HG03354 (cell line): Measurements from ENCODE around the gene HOXA13.

Source experiments
- ATAC-seq: cut with Tn5 transposase; IDR thresholded peaks from one replicate; pipeline ENCODE4 v1.9.1; 2021; ENCODE audit warnings: mild to moderate bottlenecking; ENCODE audit not compliant: unreplicated experiment, poor library complexity, severe bottlenecking

The HOXA13 gene

DNA sequence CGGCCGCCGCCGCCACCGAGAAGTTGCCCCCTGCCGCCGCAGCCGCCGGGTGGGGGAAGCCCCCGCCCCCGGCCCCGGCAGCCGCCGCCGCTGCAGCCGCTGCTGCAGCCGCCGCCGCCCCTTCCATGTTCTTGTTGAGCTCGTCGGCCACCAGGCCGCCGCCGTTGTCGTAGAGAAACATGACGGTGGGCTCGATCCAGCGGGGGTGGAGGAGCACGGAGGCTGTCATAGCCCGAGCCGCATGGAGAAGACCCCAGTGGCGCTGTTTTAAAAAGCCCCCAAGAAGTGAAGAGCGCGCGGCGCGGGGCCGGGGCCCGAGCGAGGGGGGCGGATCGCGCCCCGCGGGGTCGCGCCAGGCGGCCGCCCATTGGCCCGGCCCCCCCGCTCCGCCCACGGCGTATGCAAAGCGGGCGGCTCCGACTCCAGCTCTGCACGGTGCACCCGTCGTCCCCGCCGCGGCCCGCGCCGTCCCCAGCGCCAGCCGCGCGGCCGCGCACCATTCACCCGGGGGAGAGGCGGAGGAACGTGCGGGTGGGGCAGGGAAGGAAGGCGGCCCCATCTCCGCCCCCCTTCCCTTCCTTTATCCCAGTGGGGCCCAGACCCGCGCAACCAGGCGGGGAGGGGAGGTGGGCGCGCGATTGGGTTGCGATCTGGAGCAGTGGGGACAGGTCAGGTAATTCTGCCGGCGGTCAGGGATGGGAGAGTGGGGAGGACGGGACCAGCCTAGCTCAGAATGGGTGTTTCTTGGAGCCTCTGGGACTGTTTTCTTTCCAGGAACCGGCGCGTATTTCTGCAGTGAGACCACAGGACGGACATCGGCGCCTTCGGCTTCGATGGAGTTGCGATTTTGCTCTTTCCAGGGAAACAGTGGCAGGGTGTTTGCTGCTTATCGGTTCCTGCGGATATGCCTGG is at the start of gene HOXA13:
Gene HOXA13, minus strand, starts transcription at position 243 of the 912 bp plus-strand sequence. Its CDS starts 14 bp downstream, at position 229.
- peak; percentile 50 for ATAC-seq

DNA sequence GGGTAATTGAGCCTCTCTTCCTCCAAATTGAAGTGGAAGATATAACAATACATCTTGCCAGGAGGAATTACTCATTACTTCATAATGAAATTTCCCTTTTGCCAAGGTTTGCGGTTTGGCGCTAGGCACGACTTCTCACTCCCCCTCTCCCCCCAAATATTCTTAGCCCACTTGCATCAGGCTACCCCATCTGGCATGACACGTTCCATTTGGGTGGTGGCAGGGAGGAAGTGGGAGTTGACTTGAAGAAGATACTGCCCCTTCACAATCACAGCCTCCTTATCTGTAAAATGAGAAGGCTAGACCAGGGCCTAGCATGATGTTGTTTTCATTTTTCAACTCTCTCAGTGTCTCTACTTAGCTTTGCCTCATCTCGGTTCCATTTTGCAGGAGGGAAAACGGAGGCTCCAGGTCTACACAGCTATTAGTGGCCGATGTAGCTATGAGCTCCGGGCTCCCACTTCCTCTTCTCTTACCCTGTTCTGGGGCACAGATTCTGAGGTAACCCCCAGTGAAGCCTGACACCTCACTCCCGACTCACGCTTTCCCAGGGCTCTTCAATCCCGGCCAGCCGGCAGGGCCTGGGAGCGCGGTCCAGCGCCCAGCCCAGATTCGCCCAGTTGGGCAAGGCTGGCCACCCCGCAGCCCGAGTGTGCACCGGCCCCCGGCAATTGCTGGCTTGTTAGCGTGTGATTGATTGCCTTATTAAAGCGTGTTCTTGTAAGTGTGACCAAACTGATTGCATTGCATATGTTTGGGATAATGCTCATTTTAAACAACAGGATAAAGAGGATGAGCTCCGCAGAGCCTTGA is 49.2 kb upstream of the HOXA13 start:
- no peak for ATAC-seq

DNA sequence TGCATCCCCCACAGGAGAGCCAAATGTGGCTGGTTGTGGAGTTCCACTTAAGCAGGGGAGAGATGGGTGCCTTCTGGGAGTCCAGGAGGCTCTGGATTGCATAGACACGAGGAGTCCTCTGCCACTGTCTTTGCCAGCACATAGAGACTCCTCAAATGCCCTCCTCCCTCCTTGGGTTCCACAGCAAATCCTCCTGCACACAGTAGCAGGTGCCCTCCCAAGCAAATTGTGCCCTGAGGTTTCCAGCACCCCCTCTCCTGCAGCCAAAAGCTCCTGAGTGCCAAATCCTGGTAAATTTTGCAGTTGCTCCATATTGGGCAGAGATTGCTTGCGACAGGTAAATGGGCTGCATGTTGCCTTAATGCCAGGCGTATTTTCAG is 48.5 kb upstream of the HOXA13 start:
- no peak for ATAC-seq

DNA sequence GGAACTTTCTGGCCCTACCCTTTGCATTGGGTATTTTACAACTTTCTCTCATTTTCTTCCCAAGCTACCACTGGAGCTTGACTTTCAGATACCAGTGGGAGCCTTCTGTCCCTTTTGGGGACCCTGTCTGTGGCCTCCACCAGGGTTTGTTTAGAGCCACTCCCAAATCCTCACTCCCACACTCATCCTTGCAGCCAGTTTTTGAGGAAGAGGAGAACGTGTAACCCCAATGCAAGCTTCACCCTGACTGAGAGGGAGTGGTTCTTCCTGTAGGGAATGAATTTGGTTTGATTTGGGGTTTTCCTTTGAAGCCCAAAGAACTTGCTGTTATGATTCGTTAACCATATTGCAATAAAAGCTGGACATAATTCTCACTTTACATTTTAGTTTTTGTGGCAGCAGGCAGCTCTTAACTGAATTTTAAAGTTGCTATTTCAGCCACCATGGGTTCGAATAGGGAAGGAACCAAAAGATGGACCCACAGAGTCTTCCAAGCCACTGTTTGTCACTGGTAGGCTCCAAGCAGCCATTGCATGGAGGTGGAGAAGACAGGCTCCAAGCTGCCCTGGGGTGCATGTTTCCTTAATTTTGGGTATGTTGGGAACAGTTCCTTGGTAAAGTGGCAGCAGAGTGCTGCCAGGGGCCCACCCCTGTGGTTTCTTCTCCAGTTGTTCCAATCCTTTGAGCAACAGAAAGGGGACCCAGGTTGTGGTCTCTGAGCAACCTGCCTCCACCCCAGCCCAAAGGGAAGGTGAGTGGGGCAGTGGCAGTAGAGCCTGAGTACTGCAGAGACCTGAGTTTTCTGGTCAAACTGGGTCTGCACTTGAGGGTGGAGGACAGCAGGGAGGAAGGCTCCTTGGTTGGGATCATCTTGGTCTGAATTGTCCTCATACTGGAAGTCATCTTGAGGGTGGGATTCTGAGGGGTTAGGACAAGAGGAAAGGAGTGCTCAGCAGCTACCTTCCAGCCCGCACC is 47.8 kb upstream of the HOXA13 start:
- ATAC-seq = no peak

DNA sequence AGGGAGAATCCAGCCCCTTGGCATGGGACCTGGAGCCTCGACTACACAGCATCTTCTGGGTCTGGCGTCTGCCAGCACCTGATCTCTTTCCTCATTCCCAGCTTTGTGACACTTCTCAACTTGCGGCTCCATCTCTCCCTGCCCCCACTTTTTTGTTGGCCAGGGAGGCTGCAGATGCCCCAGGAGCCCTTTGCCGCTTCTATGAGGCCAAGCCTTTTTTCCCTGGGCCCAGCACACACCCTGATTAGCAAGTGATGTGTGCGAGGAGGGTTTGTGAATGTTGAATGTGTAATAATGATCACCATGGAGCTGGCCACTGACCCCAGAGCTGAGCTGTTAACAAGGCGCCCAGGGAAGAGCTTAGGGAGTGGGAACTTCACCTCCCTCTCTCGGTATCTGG is 47.1 kb upstream of the HOXA13 start:
- no peak for ATAC-seq

DNA sequence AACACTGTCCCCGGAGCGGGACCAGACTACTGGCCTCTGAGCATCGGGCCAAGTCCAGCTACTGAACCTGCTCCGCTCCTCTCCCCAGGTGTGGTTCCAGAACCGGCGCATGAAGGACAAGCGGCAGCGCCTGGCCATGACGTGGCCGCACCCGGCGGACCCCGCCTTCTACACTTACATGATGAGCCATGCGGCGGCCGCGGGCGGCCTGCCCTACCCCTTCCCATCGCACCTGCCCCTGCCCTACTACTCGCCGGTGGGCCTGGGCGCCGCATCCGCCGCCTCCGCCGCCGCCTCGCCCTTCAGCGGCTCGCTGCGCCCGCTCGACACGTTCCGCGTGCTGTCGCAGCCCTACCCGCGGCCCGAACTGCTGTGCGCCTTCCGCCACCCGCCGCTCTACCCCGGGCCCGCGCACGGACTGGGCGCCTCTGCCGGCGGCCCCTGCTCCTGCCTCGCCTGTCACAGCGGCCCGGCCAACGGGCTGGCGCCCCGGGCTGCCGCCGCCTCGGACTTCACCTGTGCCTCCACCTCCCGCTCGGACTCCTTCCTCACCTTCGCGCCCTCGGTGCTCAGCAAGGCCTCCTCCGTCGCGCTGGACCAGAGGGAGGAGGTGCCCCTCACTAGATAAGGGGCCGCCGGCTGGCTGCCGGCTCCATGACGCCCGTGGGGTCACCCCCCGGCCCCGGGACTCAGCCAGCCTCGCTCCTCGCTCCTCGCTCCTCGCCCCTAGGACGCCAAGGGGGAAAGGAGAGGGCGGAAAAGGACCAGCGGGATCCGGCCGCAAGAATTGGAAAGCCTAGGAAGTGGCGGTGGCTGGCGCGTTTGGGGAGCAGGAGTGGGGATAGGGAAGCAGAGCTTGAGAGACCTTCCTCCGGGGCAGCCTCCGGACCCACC is 46.2 kb upstream of the HOXA13 start:
- no peak for ATAC-seq

DNA sequence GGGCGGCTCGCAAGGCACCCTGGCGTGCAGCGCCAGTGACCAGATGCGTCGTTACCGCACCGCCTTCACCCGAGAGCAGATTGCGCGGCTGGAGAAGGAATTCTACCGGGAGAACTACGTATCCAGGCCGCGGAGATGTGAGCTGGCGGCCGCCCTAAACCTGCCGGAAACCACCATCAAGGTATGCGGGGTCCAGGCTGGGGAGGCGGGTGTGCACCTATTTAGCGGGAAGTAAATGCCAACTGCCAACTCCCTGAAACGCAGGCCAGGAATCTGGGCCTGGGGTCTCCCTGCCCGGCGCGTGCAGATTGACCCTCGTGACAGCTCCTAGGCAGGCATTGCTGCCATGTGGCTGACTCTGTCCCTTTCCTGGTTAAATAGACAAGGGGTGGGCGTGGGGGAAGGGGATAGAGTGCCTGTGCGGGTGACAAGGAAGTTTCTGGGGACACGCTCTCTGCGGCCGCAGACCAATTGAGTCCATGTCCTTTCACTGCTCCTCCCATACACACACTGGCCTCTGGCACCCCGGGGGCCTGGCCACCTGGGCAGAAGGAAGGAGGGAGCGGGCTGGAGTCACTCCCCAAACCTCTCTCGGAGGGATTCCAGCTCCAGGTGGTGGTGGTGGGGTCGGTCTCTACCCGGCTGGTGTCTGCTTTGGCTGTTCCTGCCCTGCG is 45.4 kb upstream of the HOXA13 start:
- ATAC-seq = no peak

DNA sequence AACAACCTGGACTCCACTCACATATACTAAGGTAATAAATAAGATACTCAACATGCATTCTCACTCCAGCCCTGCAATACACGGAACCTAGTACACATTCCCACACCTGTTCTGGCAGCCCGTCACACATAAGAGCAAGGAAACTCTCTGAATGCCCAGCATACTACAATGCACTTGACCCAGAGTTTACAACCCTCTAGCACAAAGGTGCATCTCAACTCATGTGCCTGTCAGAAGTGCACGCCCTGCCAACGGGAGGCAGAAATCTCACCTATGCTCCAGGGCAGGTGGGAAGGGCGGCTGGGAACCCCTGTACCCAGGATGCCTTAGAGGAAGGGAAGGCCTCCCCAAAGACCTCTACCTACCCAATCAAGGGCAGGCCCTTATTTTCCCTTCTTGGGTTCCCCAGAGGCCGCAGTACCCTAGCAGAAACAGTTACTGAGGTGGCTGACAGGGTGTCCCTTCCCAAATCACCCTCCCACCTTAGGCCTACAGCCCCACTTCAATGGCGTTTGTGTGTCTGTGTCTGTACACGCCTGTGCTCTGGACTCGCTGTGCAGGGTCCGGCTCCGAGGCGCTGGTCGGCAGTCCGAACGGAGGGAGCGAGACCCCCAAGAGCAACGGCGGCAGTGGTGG is 44.7 kb upstream of the HOXA13 start:
- no peak for ATAC-seq

DNA sequence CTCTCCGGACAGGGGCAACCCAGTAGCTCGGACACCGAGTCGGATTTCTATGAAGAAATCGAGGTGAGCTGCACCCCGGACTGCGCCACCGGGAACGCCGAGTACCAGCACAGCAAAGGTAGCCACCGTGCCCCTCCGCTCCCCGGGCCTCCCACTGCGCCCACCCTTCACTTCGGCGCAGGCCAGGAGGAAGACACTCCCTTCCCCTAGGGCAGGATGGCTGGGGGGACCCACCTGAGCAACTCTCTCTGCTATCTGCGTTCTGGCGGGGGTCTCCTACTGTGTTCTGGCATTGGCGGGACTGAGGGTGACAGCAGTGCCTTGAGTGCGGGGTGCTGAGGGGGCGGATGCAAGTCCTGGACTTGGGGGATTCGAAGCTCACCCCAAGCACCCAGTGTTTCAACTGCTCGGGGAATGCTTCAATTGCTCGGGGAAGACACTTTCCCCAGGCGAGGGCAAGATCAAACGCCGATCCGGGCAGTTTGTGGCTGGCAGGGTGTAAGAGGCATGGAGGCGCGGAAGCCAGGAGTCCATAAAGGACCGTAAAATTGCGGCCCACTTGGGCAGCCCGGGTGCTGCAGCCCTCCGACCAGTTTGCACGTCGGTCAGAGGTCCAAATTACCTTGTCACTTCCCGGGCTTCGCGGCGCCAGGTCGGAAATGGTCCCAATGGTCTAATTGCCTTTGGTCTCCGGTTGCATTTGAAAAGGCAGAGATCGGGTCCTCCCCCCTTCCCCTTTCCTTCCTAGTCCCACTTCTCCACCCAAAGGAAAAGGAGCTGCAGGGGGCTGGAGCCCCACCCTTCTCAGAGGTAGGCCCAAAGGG is 43.7 kb upstream of the HOXA13 start:
- no peak for ATAC-seq

DNA sequence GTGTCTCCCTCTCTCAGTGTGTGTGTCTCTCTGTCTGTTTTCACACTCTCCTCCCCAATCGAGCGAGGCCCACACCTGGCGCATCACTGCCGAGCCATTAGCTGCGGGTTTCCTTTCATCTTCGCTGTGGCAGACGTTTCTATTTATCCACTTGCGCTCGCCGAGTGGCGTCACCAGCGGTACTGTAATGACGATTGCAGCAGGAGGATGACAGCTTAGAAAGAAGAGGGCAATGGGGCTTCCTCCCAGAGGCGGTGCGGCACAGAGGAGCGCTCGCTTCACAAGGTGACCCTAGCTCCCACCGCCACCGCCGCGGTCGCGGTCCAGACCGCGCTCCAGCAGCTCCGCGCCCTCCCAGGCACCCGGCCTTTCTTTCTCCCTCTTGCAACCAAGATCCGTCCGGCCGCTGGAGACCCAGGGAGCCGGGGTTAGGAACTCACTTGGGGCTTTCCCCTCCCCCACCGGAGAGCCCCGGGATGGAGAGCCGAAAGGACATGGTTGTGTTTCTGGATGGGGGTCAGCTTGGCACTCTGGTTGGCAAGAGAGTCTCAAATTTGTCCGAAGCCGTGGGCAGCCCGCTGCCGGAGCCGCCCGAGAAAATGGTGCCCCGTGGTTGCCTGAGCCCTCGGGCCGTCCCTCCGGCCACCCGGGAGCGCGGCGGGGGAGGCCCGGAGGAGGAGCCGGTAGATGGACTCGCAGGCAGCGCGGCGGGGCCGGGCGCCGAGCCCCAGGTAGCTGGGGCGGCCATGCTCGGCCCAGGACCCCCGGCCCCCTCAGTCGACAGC is 42.9 kb upstream of the HOXA13 start, which contains the start of gene EVX1:
Gene EVX1, plus strand, starts transcription at position 248 of the 785 bp plus-strand sequence. Its CDS starts 229 bp downstream, at position 477.
- no peak for ATAC-seq

DNA sequence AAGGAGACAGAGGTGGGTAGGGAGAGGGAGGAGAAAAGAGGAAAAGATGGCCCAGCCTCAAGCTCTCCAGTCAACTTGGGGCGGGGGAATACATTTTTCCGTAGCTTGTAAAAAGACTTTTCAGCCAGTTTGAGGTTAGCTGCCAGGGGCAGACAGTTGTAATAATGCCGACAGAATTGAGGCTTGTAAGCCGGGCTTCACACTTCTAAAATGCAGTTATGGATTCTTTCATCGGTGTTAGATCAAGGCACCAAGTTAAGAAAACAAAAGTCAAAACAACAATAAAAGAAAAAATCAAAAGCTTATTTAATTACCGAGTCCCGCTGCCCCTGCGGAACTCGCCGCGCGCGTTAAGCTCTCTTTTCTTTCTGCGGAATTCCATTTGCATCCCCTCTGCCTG is 42.3 kb upstream of the HOXA13 start:
- no peak for ATAC-seq

DNA sequence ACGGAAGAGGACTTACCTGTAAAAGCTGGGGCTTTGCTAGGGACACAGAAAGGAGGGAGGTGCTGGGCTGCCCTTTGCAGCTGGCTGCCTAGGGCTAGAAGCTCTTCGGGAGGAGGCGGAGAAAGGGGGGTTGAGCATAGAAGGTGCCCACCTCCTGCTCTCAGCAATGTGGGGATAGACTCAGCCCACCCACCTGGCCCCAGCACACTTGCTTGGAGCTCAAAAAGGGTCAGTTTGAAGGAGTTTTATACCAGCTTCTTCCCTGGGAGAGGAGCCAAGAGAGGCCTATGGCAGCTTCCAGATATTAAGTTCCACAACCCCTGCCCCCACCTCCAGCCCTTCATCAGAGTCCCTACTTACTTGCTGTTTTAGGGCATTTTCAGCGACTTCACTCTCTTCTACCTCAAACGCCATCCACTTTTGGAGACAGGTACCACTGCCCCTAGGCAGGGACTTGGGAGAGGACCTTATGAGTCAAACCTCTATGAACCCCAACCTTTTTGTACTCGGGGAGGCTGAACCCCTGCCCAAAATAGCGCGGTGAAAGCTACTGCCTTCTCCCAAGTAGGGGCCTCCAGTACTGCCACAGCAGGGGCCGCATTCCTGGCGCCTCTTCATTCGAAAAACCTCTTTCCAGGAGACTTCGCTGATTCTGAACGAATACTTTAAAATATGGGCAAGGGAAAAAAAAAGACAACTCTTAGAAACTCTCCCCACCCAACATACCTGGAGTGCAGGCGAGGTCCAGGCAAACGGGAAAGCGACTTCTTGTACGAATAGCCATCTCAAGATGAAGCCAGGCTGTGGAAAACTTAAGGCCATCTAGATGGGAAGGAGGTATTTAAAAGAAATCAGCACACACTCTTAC is 41.5 kb upstream of the HOXA13 start:
- ATAC-seq = no peak

DNA sequence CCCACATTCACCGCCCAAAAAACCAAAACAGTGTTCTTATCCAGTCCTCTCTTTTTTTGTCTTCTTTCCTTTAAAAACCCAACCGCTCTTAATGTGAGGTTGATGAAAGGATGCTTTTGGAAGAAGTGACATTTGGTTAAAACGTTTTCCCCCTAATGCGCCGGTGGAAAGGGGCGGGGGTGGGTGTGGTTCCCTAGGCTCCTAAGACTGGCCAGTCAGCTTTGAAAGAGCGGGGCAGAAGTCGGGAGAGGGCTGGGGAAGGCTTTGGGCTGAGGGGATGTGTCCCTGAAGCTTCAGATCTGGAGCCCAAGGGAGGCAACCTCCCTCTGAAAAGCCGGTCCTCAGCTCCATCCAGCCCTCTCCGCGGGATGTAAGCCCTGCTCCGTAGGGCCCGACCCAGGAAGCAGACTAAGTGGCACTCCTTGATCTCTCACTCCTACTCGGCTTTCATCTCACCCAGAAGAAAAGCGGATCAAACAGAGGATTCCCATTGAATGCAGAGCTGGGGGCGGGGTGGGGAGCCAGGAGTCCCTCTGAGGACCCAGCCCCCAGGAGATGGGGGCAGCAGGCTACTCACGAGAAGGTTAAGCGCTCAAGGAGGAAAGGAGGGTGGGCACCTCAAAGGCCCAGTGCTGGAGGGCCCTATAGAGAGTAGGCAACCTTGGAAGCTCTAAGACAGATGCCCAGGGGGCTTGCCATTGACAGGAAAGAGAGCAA is 40.3 kb upstream of the HOXA13 start:
- no peak for ATAC-seq

DNA sequence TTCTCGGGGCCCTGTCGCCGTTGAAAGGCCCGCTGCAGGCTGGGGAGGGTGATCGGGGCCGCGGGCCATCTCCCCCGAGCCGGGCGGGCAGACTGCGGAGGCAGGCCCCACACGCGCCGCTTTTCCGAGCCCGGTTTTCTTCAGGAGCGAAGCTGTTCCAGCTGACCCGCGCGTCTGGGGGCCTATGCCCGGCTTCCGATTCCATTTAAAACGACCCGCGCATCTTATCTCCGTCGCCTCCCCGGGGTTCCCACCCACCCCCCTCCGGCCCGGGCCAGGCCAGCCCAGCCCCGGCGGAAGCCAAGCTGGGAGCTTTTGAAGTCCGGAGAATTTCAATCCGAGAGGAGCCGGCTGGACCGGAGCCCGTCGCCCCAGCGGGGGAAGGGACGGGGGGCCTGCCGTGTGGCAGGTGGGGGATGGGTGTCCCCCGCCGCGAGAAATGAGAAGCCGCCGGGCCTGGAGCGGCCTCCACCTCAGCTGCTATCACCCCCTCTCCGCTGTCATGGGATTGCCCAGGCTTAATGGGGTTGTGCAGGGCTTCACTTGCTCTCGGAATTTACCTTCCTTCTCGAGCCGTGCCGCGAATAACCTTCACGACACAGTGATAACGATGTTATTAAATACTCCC is 39.6 kb upstream of the HOXA13 start:
- no peak for ATAC-seq
